Gastroesophageal sphincter (tissue), 4 donors: ENCODE measurements around the gene NGEF. TPM values are rescaled to one million over a fixed set of nuclear protein-coding genes. Genes with fewer than 3 reads are reported as not detected.

Experiments
- ATAC-seq: fragments of 150-250 bp; one replicate; pipeline ENCODE4 v1.9.1; 2016; ENCODE audit warnings: mild to moderate bottlenecking, moderate library complexity
- H3K27ac ChIP-seq, 4 donors: fragments of 200-600 bp; sonication (generic) in 3 of 4; 1 replicate in 3 of 4; 2 replicates in 1 of 4; pipeline ENCODE4 v1.5.1; 2016 to 2019
- H3K27me3 ChIP-seq: fragments of 200-600 bp; sonication (generic); one replicate; pipeline ENCODE4 v1.5.1; 2019
- H3K36me3 ChIP-seq, 2 donors: fragments of 200-600 bp; sonication (generic); one replicate each; pipeline ENCODE4 v1.5.1; 2019; ENCODE audit warnings: control low read depth in 1 of 2
- H3K4me1 ChIP-seq, 3 donors: fragments of 200-600 bp; sonication (generic); 1 replicate in 2 of 3; 2 replicates in 1 of 3; pipeline ENCODE4 v1.5.1; 2016 to 2019; ENCODE audit warnings: control low read depth in 2 of 3
- H3K4me3 ChIP-seq, 2 donors: fragments of 200-600 bp; sonication (generic); one replicate each; pipeline ENCODE4 v1.5.1; 2019; ENCODE audit warnings: mild to moderate bottlenecking in 1 of 2, moderate library complexity in 1 of 2
- H3K9me3 ChIP-seq, 3 donors: fragments of 200-600 bp; sonication (generic); one replicate each; pipeline ENCODE4 v1.5.1; 2017 to 2019; ENCODE audit warnings: control low read depth in 2 of 3
- EP300 ChIP-seq: sonication (generic); formaldehyde crosslinking; IDR thresholded peaks from one replicate; pipeline ENCODE4 v1.6.1; 2017; ENCODE audit warnings: antibody characterized with exemption, mild to moderate bottlenecking
- POLR2A ChIP-seq, 2 donors: fragments of 450-650 bp; IDR thresholded peaks; one replicate each; pipeline ENCODE4 v1.6.1; 2017; ENCODE audit warnings: antibody characterized with exemption in 2 of 2, mild to moderate bottlenecking in 2 of 2, moderate library complexity in 1 of 2
- POLR2AphosphoS5 ChIP-seq: sonication (generic); formaldehyde crosslinking; IDR thresholded peaks from one replicate; pipeline ENCODE4 v1.6.1; 2017; ENCODE audit warnings: antibody characterized with exemption
- WGBS, 2 donors: methylation state at CpG; one replicate each; pipeline ENCODE4 v1.1.5; 2018; ENCODE audit warnings: low coverage in 1 of 2; 5-methylcytosine and 5-hydroxymethylcytosine counted together
- total RNA-seq, 4 donors: library from RNA; depleted of rRNA; stranded (reverse); fragments of >200 nt; gene quantifications; one replicate each; pipeline ENCODE4 v1.1.0, GENCODE V29; 2016
- TF ChIP-seq, protein P1 (sequence below), 4 experiments: fragments of 200-600 bp in 2 of 4; fragments of 450-650 bp in 2 of 4; sonication (generic) in 1 of 4; IDR thresholded peaks; one replicate each; pipeline ENCODE4 v1.5.1; 2017 to 2019; ENCODE audit warnings: antibody characterized with exemption in 4 of 4, mild to moderate bottlenecking in 2 of 4, moderate library complexity in 2 of 4

Gene NGEF
- total RNA-seq, 4 donors from 2014 or later, result 0.40 to 0.49 (median 0.46) TPM; not detected in 1

DNA sequence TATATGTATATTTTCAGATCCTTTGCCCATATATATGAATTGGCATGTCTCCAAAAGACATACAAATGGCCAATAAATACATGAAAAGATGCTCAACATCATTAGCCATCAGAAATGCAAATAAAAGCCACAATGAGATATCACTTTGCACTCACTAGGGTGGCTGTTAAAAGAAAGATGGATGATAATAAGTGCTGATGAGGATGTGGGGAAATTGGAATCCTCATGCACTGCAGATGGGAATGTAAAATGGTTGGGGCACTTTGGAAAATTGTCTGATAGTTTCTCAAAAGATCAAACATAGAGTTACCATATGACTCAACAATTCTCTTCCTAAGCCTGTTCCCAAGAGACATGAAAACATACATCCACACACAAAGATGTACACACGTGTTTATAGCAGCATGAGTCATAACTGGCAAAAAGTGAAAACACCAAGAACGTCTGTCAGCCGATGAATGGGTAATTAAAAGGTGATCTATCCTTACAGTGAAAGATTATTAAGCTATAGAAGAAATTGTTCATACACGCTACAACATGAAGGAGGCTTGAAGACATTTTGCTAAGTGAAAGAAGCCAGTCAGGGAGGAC lies 19.7 kb downstream of the NGEF start:
- WGBS, 2 donors, result 62 to 72% methylated on average over 4 of the region's 4 CpGs
- no peak for ATAC-seq
- H3K4me1 ChIP-seq, result peaks cover 0 to 2% (median 0%) of the 10 kb centered on the region in 3 donors
- H3K9me3 ChIP-seq, result no peaks in the 10 kb centered on the region
- no peak overlapping the region for H3K4me3 ChIP-seq
- TF ChIP-seq EP300, result no peak
- TF ChIP-seq, protein P1, sequence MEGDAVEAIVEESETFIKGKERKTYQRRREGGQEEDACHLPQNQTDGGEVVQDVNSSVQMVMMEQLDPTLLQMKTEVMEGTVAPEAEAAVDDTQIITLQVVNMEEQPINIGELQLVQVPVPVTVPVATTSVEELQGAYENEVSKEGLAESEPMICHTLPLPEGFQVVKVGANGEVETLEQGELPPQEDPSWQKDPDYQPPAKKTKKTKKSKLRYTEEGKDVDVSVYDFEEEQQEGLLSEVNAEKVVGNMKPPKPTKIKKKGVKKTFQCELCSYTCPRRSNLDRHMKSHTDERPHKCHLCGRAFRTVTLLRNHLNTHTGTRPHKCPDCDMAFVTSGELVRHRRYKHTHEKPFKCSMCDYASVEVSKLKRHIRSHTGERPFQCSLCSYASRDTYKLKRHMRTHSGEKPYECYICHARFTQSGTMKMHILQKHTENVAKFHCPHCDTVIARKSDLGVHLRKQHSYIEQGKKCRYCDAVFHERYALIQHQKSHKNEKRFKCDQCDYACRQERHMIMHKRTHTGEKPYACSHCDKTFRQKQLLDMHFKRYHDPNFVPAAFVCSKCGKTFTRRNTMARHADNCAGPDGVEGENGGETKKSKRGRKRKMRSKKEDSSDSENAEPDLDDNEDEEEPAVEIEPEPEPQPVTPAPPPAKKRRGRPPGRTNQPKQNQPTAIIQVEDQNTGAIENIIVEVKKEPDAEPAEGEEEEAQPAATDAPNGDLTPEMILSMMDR (IDR thresholded peaks at IDR 0.05), result no peak
- TF ChIP-seq POLR2A (IDR thresholded peaks at IDR 0.05), result no peak
- TF ChIP-seq POLR2AphosphoS5, result no peak
- no peak overlapping the region for H3K27ac ChIP-seq
- no peaks in the 10 kb centered on the region for H3K36me3 ChIP-seq
- H3K27me3 ChIP-seq, result no peaks in the 10 kb centered on the region

DNA sequence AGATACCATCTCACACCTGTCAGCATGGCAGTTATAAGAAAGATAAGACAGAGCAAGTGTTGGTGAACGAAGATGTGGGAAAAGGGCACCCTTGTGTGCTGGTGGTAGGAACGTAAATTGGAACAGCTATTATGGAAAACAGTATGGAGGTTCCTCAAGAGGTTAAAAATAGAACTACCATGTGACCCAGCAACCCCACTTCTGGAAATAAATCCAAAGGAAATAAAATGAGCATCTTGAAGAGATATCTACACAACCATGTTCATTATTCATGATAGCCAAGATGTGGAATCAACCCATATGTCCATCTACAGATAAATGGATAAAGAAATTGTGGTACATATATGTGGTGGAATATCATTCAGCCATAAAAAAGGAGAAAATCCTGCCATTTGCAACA lies 26.9 kb downstream of the NGEF start:
- no peaks in the 10 kb centered on the region for H3K36me3 ChIP-seq
- peaks cover 0 to 6% (median 0%) of the 10 kb centered on the region in 3 donors for H3K4me1 ChIP-seq

DNA sequence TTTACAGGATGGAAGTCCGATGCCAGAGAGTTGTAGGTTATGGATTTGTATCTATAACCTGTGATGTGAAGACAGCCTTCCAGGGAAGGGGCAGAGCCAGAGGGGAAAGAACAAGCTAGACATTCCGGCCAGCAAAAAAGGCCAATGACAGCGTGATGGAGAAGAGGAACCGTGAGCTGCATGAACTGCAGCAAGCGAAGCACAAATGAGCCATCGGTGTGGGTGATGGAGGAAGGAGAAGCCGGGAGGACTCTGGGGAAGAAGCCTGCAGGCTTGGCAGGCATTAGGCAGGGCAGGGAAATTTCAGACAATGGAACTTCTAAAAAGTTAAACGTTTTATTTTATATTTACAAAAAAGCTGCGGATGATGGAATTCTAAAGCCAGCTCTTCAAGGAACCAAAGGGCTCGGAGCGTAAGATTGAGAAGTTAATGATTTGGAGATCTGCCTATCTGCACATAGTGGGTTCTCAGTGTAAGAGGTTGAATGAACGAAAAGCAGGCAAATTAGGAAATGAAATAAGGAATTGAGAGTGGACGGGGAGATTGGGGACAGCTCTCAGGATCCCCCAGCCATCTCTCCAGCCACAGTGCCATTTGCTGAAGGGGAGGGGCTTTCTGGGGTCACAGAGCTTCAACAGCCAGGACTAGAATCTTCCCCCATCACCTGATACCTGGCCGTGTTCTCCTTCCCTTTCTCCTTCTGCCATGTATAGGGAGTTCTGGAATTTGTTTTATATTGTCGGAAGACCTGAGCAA lies 28.4 kb downstream of the NGEF start:
- WGBS, 2 donors, result 75 to 80% methylated on average over 13 to 15 of the region's 15 CpGs
- H3K4me1 ChIP-seq, result peaks cover 0 to 6% (median 0%) of the 10 kb centered on the region in 3 donors
- H3K27me3 ChIP-seq, result peaks cover 64% of the 10 kb centered on the region
- TF ChIP-seq POLR2A (IDR thresholded peaks at IDR 0.05) (no peak), POLR2AphosphoS5 (no peak), EP300 (no peak)
- TF ChIP-seq, protein P1 (IDR thresholded peaks at IDR 0.05), result no peak
- H3K4me3 ChIP-seq, result no peak overlapping the region
- ATAC-seq, result no peak
- no peak overlapping the region for H3K27ac ChIP-seq
- peaks cover 0 to 13% (median 0%) of the 10 kb centered on the region in 3 donors for H3K9me3 ChIP-seq
- no peaks in the 10 kb centered on the region for H3K36me3 ChIP-seq

More for the DNA sequence above, 26.9 kb downstream of the NGEF start:
- Histone ChIP-seq H3K9me3 (peaks cover 0 to 13% (median 0%) of the 10 kb centered on the region in 3 donors), H3K27me3 (peaks cover 52% of the 10 kb centered on the region), H3K4me3 (no peak overlapping the region), H3K27ac (no peak overlapping the region)
- 84 to 100% methylated on average over 2 of the region's 2 CpGs for WGBS, 2 donors
- no peak for TF ChIP-seq EP300
- no peak for TF ChIP-seq POLR2AphosphoS5
- TF ChIP-seq POLR2A (IDR thresholded peaks at IDR 0.05), result no peak
- TF ChIP-seq, protein P1 (IDR thresholded peaks at IDR 0.05), result no peak
- ATAC-seq, result no peak

DNA sequence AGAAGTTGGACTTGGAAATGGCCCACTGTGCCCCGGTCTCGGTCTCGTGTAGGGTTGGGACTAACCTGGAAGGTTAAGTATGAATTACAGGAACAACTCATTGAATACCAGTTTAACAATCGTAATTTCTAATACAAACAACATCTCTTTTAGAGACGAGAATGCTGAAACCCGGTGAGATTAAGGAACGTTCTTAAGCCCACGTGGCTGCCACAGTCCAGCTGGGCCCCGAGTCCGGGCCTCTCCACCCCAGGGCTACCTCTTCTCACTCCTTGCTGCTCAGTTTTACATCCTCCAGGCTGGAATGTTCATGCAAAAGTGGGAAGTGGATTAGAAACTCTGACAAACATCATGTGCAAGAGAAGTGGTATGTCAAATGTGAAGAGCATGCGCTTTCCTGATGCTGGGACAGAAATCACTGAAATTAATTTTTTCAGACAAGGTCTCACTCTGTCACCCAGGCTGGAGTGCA lies 29.4 kb downstream of the NGEF start:
- peaks cover 0 to 13% (median 0%) of the 10 kb centered on the region in 3 donors for H3K9me3 ChIP-seq
- TF ChIP-seq, protein P1 (IDR thresholded peaks at IDR 0.05), result no peak
- TF ChIP-seq POLR2AphosphoS5 (no peak), POLR2A (IDR thresholded peaks at IDR 0.05) (no peak), EP300 (no peak)
- peaks cover 67% of the 10 kb centered on the region for H3K27me3 ChIP-seq
- H3K36me3 ChIP-seq, result no peaks in the 10 kb centered on the region
- no peak overlapping the region for H3K27ac ChIP-seq
- H3K4me3 ChIP-seq, result no peak overlapping the region
- H3K4me1 ChIP-seq, result peaks cover 0 to 6% (median 0%) of the 10 kb centered on the region in 3 donors
- ATAC-seq, result no peak
- 43 to 59% methylated on average over 7 to 11 of the region's 11 CpGs for WGBS, 2 donors
